BJ (cell line): Measurements from ENCODE around the gene NPIPA5. TPM values are rescaled to one million over a fixed set of nuclear protein-coding genes. Genes with fewer than 3 reads are reported as not detected.
A peak's percentile ranks its signal among the peaks of the same experiment; 100 is the strongest.
"Not testable (repeated sequence)": the region's sequence is repeated elsewhere in the genome, so short reads cannot be mapped to it uniquely, and the experiment has no call there.

Experiments
- CTCF ChIA-PET: fragments of 350-600 bp; formaldehyde crosslinking; extraction: SDS; loops from one replicate; lab custom pipeline; 2021; ENCODE audit warnings: antibody characterized with exemption, inconsistent platforms; lab: Yijun Ruan, JAX
- POLR2A ChIA-PET: fragments of 300-600 bp; sonication (Branson Sonifier 250); formaldehyde crosslinking; extraction: SDS; loops from one replicate; lab custom pipeline; 2021; ENCODE audit warnings: antibody characterized with exemption; lab: Charles Lee
- DNase-seq: peaks from one replicate; pipeline ENCODE4 v3.0.0-alpha.2; 2011; ENCODE audit warnings: low read depth
- H3K27me3 ChIP-seq: 2 replicates; pipeline ENCODE4 v1.6.0; 2011; ENCODE audit warnings: low read length; ENCODE audit not compliant: control insufficient read depth, insufficient read depth
- H3K36me3 ChIP-seq: 2 replicates; pipeline ENCODE4 v1.5.1; 2011; ENCODE audit warnings: low read length; ENCODE audit not compliant: control insufficient read depth, insufficient read depth
- H3K4me3 ChIP-seq: 2 replicates; pipeline ENCODE4 v1.5.1; 2011; ENCODE audit warnings: low read depth, mild to moderate bottlenecking, control low read depth, low read length
- CTCF ChIP-seq: IDR thresholded peaks from 2 replicates; pipeline ENCODE4 v1.5.1; 2011; ENCODE audit warnings: low read depth, mild to moderate bottlenecking, control low read depth, inconsistent platforms, low read length, moderate library complexity; ENCODE audit not compliant: insufficient read depth
- polyA plus RNA-seq: library from polyadenylated mRNA; depleted of rRNA; stranded (reverse); fragments of >200 nt; gene quantifications from 2 replicates; pipeline ENCODE4 v1.2.3, GENCODE V29; 2011

The NPIPA5 gene
- polyA plus RNA-seq, 1 experiment, result 16.5 TPM

DNA sequence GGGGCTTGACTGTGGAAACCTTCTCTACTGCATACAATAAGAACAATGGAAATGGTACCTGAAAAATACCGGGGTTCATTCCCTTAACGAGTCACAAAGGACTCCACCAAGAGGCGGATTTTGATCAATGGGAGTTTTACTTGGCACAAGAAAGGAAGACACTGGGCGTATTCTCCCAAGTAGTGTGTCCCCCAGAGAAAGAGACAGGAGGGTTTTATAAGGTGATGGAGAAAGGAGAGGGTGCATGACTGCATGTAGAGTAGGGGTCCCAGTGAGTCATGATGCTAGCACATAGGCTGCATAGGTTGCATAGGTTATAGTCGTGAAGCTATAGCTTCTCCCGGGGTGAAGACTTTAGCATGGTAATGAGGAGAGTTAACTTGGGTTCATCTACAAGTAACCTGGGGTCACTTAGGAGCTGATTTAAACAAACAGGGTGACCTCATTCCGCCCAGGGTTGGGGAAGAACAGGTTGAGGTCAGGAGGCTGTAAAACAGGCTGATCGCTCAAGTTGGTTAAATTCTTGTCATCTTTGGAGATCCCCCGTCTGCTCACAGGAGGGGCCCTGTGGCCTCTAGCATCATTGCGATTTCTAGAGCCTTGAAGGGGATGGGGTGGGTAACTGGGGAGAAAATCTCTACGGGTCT lies 19.0 kb upstream of the NPIPA5 start:
- TF ChIP-seq CTCF, result no peak
- Histone ChIP-seq H3K36me3 (no peaks in the 10 kb centered on the region), H3K27me3 (no peaks in the 10 kb centered on the region; the same call in 1 of the 2 replicates), H3K4me3 (no peak overlapping the region)
- no peak for DNase-seq
- ChIA-PET POLR2A (no interaction called here), CTCF (no interaction called here)

DNA sequence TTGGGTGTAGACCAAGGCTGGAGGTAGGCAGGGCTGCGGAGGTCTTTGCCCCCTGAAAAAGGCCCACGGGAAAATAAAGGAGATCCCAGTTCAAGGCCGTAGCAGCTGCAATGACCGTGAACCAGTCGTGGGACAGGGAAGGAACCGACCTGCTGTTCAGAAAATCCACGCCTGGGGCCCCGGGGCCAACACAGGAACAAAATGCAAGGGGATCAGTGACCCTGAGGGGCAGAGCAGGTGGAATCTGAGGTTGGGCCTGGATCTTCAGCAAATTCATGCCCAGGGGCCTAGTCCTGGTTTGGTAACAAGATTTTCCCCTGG lies 18.4 kb upstream of the NPIPA5 start:
- DNase-seq, H3K4me3 ChIP-seq, H3K27me3 ChIP-seq, CTCF ChIA-PET, POLR2A ChIA-PET, H3K36me3 ChIP-seq: not testable (repeated sequence)

- CTCF ChIA-PET, POLR2A ChIA-PET, H3K36me3 ChIP-seq, DNase-seq, H3K27me3 ChIP-seq: not testable (repeated sequence)
- peak within 1 kb of the TSS; percentile 35 for H3K4me3 ChIP-seq
Measured at GRCh38 chr16:15395631-15396508, 17.8 kb upstream of the NPIPA5 start, which contains the start of gene MPV17L. Gene MPV17L (plus strand): TSS chr16:15395754. CDS start chr16:15395898, 144 bp downstream.

GRCh38 chr16:15393025-15393424 lies 14.9 kb upstream of the NPIPA5 start:
- CTCF ChIA-PET, H3K27me3 ChIP-seq, DNase-seq, POLR2A ChIA-PET, H3K36me3 ChIP-seq, H3K4me3 ChIP-seq: not testable (repeated sequence)

DNA sequence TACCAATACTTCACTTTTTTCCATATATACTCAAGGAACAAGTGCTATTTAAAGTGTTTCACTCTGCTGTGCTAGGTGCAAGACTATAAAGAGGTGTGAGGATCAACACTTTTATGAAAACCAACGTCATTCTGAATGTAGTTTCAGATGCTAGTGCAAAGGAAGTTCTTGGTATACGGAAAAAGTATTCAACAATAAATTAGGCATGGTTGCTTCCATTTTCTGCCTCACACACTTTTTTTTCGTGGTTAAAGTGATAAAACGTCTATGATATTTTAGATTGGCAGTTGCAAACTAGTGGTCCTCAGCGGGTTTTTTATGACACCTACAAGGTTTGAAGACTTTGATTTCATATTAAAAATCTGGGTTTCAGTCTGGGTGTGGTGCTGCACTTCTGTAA lies 11.8 kb upstream of the NPIPA5 start:
- POLR2A ChIA-PET, H3K4me3 ChIP-seq, H3K27me3 ChIP-seq, DNase-seq, H3K36me3 ChIP-seq, CTCF ChIA-PET: not testable (repeated sequence)

DNA sequence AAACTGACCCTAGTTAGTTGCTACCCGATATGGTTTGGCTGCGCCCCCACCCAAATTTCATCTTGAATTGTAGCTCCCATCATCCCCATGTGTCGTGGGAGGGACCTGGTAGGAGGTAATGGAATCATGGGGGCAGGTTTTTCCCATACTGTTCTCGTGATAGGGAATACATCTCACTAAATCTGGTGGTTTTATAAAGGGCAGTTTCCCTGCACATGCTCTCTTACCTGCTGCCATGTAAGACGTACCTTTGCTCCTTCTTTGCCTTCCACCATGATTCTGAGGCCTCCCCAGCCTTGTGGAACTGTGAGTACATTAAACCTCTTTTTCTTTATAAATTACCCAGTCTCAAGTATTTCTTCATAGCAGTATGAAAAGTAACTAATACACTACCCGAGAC lies 10.0 kb upstream of the NPIPA5 start:
- H3K27me3 ChIP-seq, POLR2A ChIA-PET, H3K4me3 ChIP-seq, H3K36me3 ChIP-seq, CTCF ChIA-PET, DNase-seq: not testable (repeated sequence)

DNA sequence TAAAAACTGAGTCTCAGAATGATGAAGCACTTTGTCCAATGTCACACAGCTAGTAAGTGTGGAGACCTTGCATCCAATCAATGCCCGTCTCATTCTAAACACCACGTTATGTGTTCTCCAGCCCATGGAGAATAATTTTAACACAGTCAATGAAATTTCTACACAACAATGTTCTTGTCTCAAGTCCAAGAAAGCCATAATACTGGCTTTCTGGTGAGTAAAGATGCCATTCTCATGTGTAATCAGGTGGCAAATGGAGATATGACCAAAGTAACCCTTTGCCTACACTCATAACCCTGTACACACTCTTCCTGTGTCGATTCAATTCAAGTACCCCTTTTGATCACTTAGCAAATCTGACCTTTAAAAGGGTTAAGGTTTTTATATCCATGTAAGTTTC lies 4.7 kb upstream of the NPIPA5 start:
- CTCF ChIA-PET, DNase-seq: not testable (repeated sequence)

GRCh38 chr16:15357495-15357894 lies 20.6 kb downstream of the NPIPA5 start:
- H3K4me3 ChIP-seq, H3K27me3 ChIP-seq, CTCF ChIA-PET, H3K36me3 ChIP-seq, DNase-seq, POLR2A ChIA-PET: not testable (repeated sequence)

More for the DNA sequence above, 4.7 kb upstream of the NPIPA5 start:
- POLR2A ChIA-PET, H3K4me3 ChIP-seq, H3K27me3 ChIP-seq, H3K36me3 ChIP-seq: not testable (repeated sequence)

- H3K4me3 ChIP-seq, CTCF ChIA-PET, H3K27me3 ChIP-seq, POLR2A ChIA-PET, H3K36me3 ChIP-seq, DNase-seq: not testable (repeated sequence)
Measured at GRCh38 chr16:15354846-15355245, 23.2 kb downstream of the NPIPA5 start.

GRCh38 chr16:15352852-15353251 lies 25.2 kb downstream of the NPIPA5 start:
- CTCF ChIA-PET, H3K27me3 ChIP-seq, H3K36me3 ChIP-seq, DNase-seq, H3K4me3 ChIP-seq, POLR2A ChIA-PET: not testable (repeated sequence)

DNA sequence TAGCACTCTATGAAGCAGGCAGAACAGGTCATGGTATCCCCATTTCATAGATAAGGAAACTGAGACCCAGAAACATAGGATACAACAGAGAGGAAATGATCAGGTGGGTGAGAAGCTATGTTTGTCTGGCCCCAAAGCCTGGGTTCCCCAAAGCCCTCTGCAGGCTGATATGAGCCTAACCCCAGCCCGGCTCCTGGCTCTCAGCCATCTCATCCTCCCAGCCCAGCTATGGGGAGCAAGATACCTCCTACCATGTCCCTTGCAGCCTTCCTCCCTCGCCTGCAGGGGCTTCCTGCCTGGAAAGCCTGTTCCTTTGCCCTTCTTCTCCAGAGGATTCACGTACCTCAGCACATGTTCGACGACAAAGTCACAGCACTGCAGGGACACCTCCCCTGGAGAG lies 26.3 kb downstream of the NPIPA5 start:
- H3K27me3 ChIP-seq, H3K4me3 ChIP-seq, POLR2A ChIA-PET, DNase-seq, CTCF ChIA-PET, H3K36me3 ChIP-seq: not testable (repeated sequence)

GRCh38 chr16:15351251-15351650 lies 26.8 kb downstream of the NPIPA5 start:
- H3K36me3 ChIP-seq, H3K4me3 ChIP-seq, DNase-seq, POLR2A ChIA-PET, H3K27me3 ChIP-seq, CTCF ChIA-PET: not testable (repeated sequence)
